ENCODE data around the gene CDC14A.

Gene CDC14A

DNA sequence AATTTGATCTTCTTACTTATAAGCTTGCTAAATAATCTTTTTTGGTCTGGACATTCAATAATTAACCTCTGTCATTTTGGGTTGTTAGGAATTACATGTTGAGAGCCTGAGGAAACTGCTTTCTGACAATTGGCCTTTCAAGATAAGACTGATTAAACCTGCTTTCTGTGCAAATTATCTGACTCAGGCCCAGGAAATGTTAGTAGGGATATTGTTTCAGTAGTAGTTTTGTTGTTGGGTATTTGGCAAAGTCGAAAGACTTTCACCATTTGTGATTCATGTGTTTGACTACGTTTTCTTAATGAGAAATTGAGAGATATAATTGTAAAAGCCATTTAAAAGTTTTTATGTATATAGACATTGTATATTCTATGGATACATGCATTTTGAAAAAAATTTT, 104.6 kb downstream of the CDC14A start:
- no peak for DNase-seq

DNA sequence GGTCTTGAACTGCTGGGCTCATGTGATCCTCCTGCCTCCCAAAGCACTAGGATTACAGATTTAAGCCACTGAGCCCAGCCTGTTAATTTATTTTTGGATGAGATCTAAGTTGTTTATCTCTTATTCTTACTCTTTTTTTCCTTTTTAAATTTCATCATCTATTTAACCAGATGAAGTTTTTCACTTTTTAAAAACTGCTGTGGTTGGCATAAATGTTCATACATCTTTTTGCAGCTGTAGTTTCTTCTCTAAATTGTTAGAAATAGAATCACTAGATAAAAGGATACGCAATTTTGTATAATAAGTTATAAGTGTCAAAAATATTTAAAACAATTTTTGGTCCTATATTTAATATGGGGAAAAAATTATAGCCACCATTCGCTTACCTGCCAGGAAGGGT, 105.4 kb downstream of the CDC14A start:
- no peak for DNase-seq

DNA sequence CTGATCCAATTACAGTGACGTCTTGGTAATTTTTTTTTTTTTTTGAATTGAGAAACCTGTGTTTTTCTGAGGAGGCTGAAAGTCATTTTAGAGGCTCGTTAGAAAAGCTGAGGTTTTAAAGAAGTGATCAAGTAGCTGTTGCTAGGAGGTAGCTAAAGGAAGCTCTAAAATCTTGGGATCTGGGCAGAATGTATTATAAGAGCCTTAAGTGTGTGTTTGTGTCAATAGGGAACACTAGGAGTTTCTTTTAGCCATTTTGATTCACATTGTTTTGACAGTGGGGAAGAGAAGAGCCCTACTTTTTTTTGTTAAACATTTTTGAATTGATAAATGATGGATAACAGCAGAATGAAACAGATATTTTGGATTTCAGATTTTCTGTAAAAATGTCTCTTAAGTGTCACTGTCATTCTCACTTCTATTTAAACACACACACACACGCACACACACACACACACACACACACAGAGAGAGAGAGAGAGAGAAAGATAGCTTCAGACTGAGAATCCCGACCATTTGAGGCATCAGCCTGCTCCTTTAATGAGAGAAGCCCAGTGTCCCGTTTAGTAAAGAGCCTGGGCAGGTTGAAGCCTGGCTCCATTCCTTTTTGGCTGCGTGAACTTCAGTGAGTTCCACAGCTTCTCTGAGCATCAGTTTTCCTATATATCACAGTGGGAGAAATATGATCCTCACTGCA, 106.5 kb downstream of the CDC14A start:
- peak; percentile 7 for DNase-seq

DNA sequence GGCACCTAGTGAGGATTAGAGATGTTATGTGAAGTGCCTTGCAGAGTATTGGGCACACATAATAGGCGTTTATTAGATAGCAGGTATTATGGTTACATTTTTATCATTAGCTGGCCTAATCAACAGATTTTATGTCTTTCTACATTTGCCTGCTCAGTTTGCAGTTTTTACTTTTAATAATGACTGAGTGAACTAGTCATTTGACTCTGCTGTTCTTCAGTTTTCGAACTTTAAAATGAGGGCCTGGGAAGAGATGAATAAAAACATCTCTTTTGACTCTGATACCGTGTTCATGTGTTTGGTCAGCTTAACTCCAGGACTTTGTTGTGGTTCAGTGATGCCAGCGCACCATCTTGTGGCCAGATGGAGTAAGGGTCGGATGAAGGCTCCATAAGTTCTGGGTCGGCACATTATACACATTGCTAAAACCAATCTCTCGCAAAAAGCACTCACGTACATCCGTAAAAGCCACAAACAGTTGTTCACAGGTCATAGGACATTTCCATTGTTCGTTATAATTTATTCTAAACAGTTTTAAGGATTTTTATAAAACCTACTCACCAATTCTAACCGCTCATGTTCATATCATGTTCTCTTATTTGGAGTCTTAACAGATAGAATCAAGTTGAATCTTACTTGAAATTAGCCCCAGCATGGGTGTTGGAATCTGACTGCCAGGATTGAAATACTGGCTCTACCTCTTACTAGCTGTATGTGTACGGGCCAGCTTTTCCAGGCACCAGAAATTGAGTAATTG, 107.2 kb downstream of the CDC14A start:
- DNase-seq = peak; percentile 33

GRCh38 chr1:100461222-100461621, 108.9 kb downstream of the CDC14A start:
- no peak for DNase-seq

DNA sequence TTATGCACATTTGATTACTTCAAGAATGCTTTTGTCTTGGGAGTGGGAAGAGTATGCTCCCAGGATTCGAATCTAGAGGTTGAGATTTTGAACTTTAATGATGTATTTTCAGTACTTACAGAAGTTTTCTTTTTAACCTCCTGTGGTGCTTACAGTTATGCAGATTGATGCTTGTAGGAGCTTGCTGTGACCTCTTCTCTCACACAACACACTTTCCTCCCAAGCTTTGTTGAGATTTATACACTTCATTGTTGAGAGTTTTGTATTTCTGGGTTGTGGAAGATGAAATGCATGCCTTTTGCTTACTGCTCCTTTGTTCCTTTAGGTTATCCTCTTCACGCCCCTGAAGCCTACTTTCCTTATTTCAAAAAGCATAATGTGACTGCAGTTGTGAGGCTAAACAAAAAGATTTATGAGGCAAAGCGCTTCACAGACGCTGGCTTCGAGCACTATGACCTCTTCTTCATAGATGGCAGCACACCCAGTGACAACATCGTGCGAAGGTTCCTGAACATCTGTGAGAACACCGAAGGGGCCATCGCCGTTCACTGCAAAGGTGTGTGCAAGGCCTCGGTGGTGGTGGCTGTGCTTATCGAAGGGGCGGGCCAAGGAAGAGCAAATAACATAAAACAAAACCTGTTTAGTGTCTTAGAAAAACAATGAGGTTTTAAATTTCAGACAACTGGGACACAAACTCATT, 110.2 kb downstream of the CDC14A start:
- DNase-seq = no peak

GRCh38 chr1:100463791-100464424, 111.6 kb downstream of the CDC14A start:
- DNase-seq = peak; percentile 46

DNA sequence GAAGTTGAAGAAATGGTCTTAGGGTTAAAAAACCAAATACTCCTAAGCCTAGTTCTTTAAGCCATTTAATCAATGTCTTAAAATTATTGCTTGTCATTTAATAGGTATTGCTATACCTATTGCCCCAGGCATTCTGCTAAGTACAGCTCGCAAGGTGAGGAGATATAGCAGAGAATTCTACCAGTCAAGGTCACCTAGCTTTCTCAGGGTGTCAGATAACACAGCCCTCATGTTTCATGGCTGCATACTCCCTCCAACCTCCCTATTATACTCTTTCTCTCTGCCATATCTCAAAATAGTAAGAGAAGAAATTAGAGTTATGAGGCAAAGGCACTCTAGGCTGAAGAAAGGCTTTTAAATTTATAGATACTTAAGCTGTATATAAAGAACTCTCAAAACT, 117.3 kb downstream of the CDC14A start:
- no peak for DNase-seq

- no peak for DNase-seq
Measured at GRCh38 chr1:100474834-100475233, 122.5 kb downstream of the CDC14A start.

DNA sequence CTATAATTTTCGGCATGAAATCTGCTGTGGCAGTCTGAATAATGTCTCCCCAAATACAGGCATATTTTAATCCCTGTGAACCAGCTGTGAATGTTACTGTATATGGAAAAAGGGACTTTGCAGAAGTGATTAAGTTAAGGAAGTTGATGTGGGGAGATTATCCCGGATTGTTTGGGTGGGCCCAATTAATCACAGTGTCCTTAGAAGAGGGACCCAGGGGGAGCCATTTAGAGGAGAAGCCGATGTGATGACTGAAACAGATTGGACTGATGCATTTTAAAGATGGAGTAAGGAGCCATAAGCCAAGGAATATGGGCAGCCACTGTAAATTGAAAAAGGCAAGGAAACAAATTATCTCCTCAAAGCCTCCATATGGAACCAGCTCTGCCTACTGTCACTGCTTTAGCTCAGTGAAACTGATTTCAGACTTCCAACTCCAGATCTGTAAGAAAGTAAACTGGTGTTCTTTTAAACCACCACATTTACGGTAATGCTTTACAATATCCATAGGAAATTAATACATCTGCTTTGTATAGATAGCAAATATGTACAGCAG, 124.5 kb downstream of the CDC14A start:
- no peak for DNase-seq

DNA sequence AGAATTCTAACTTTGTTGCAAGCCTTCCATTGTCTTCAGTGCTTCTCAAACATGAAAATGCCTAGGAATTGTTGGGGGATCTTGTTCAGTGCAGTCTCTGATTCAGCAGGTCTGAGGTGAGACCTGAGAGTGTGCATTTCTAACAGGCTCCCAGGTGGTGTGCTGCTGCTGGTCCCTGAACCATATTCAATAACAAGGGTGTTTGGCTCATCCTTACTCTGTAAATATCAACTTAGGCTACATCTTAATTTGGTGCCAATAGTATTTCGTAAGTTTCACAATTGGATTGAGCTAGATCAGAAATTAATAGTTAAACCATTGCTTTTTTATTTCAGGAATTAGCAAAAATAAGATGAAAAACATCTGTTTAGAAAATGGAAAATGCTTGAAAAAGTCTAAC, 126.5 kb downstream of the CDC14A start:
- no peak for DNase-seq

DNA sequence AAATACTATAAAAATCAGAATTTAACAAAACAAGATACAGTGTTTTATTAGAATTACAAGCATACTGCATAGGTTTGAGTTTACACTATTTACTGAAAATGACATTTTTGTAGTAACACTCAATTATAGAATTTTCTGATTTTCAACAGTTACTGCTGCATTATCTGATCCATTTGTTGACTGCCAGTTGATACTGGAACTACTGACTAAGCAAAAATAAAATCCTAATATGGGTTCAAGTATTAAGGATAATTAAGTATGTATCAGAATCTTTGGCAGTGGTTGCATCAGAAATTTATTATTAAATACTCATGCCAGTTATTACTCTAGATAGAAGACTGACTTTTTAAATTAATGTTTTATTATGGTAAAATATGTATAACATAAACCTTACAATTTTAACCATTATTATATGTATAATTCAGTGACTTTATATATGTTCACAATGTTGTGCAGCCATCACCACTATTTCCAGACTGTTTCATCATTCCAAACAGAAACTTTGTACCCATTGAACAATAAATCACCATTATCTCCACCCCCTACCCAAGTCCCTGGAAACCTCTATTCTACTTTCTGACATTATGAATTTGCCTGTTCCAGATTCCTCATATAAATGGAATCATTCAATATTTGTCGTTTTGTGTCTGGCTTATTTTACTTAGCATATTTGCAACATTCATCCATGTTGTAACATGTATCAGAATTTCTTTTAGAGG, 127.5 kb downstream of the CDC14A start:
- DNase-seq = no peak

DNA sequence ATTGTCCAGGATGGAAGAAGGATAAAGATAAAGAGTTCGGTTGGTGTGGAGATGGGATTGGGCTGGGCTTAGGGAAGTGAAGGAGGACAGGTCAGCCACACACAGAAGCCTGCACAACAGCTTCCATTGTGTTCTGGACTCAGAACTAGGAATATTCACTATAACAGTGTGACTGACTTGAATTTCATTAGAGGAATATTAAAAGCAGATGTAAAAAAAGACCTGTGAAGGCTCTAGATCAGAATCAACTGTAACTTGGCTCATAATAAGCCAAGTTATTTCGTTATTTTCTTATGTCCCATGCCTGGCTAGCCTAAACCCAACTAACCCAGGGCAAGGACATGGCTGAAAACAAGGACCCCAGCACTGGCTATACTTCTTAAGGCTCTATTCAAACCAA, 129.0 kb downstream of the CDC14A start:
- DNase-seq = no peak

GRCh38 chr1:100482167-100482566, 129.9 kb downstream of the CDC14A start:
- no peak for DNase-seq

DNA sequence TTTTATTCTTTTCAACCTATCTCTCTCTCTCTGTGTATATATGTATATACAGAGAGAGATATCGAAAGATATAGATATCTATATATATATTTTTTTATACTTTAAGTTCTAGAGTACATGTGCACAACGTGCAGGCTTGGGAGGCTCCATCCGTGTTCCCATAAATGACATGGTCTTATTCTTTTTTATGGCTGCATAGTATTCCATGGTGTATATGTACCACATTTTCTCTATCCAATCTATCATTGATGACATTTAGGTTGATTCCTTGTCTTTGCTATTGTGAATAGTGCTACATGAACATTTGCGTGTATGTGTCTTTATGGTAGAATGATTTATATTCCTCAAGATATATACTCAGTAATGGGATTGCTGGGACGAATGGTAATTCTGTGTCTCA, 130.4 kb downstream of the CDC14A start:
- DNase-seq = no peak

- no peak for DNase-seq
Measured at GRCh38 chr1:100483230-100483629, 130.9 kb downstream of the CDC14A start.

DNA sequence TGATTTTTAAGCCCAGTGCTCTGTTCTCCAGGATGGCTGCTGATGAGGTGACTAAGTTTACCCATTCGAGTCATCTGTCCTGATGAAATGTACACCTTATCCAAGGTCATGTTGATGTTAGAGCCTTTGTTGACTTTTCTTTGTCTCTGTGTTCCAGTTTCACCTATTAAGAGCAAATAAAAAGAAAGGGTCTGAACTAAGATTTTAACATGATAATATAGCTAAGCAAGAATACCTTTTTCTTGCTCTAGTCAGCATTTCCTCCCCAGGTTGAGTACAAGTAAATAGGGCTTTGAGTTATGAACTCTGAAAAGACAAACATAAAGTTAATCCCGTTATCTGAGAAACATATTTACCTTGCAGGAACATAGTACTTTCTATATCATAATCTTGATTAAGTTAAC, 133.6 kb downstream of the CDC14A start:
- DNase-seq = no peak

DNA sequence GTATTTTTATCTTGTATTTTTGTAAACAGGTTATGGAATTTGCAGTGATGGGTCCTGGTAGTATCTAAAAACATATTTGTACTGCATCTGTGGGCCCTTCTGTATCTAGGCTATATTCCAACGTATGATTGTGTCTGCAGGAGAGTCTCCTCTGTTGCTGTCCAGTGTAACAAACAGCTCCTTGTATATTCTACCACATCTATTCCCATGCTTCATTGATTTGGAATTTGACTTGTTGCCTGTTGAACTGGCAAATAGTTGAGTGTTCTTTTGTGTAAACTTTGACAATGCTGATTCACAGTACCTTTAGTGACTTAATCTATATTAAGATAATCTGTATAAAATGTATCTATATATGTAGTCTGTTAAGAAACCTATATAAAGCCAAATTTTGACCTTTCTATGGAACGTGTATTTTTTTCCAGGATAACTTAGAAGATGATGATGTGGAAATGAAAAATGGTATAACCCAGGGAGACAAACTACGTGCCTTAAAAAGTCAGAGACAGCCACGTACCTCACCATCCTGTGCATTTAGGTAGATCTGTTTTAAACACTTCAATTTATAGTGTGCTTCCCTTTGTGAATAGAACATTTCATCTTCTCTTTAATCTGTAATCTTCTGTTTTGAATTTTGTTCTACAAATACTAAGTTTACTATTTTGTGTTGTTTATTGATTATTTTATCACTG, 142.2 kb downstream of the CDC14A start:
- DNase-seq = no peak

DNA sequence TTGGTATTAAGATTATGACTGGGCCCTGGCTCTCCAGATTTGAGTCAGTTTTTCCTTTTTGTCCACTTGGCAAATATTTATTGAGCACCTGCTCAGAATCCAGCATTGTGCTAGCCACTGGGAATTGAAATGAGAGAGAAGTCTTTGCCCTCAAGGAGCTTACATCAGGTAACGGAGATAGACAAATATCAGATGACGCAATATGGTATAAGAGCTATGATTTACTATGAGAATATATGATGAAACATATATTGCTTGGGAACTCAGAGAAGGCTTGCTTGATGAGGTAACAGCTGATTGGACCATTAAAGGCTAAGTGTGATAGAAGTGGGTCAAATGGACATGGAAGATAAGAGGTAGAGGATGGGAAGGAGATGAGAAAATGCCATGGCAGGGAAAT, 144.6 kb downstream of the CDC14A start:
- DNase-seq = no peak

GRCh38 chr1:100497796-100498195, 145.5 kb downstream of the CDC14A start:
- DNase-seq = no peak

- DNase-seq = no peak
Measured at GRCh38 chr1:100499194-100499811, 147.0 kb downstream of the CDC14A start.

Measured in NCI-H510A (cell line).